ENCODE measurements around the gene ZNF275.
"Not testable (repeated sequence)": the region's sequence is repeated elsewhere in the genome, so short reads cannot be mapped to it uniquely, and the experiment has no call there.

The ZNF275 gene

GRCh38 chrX:153333821-153334653, at the start of gene ZNF275:
TSS of gene ZNF275 (plus strand) at chrX:153334153. CDS start at chrX:153336680, 2,527 bp downstream.
- peak; percentile 81 for DNase-seq (ENCODE audit: low read depth)

- DNase-seq (ENCODE audit: low read depth): not testable (repeated sequence)
Observed at GRCh38 chrX:153285678-153286077, 48.3 kb upstream of the ZNF275 start.

- DNase-seq (ENCODE audit: low read depth): not testable (repeated sequence)
Observed at GRCh38 chrX:153288807-153289206, 45.1 kb upstream of the ZNF275 start.

- not testable (repeated sequence) for DNase-seq (ENCODE audit: low read depth)
Observed at GRCh38 chrX:153293485-153294071, 40.4 kb upstream of the ZNF275 start.

GRCh38 chrX:153297376-153297775, 36.6 kb upstream of the ZNF275 start:
- no peak for DNase-seq (ENCODE audit: low read depth)

GRCh38 chrX:153299855-153300254, 34.1 kb upstream of the ZNF275 start:
- no peak for DNase-seq (ENCODE audit: low read depth)

GRCh38 chrX:153301746-153302145, 32.2 kb upstream of the ZNF275 start:
- no peak for DNase-seq (ENCODE audit: low read depth)

GRCh38 chrX:153302796-153303195, 31.2 kb upstream of the ZNF275 start:
- no peak for DNase-seq (ENCODE audit: low read depth)

GRCh38 chrX:153303276-153304262, 30.4 kb upstream of the ZNF275 start:
- no peak for DNase-seq (ENCODE audit: low read depth)

GRCh38 chrX:153304988-153305736, 28.8 kb upstream of the ZNF275 start:
- no peak for DNase-seq (ENCODE audit: low read depth)

GRCh38 chrX:153305972-153306371, 28.0 kb upstream of the ZNF275 start:
- DNase-seq (ENCODE audit: low read depth): peak; percentile 2

GRCh38 chrX:153306527-153307115, 27.3 kb upstream of the ZNF275 start:
- DNase-seq (ENCODE audit: low read depth): no peak

- no peak for DNase-seq (ENCODE audit: low read depth)
Observed at GRCh38 chrX:153307276-153308178, 26.4 kb upstream of the ZNF275 start.

- no peak for DNase-seq (ENCODE audit: low read depth)
Observed at GRCh38 chrX:153310901-153311300, 23.1 kb upstream of the ZNF275 start.

GRCh38 chrX:153312041-153312440, 21.9 kb upstream of the ZNF275 start:
- no peak for DNase-seq (ENCODE audit: low read depth)

- DNase-seq (ENCODE audit: low read depth): no peak
Observed at GRCh38 chrX:153312842-153313241, 21.1 kb upstream of the ZNF275 start.

- no peak for DNase-seq (ENCODE audit: low read depth)
Observed at GRCh38 chrX:153317306-153317705, 16.6 kb upstream of the ZNF275 start.

GRCh38 chrX:153317996-153318722, 15.8 kb upstream of the ZNF275 start:
- DNase-seq (ENCODE audit: low read depth): no peak

GRCh38 chrX:153318811-153319210, 15.1 kb upstream of the ZNF275 start:
- DNase-seq (ENCODE audit: low read depth): no peak
